MM.1S (cell line): Measurements from ENCODE around the gene HIBCH.

Experiments used
- EZH2 ChIP-seq: fragments of 300-600 bp; sonication (generic); optimal IDR thresholded peaks from 2 replicates; pipeline ENCODE3; 2017; ENCODE audit warnings: low read depth, mild to moderate bottlenecking, antibody characterized with exemption, low read length, mixed read lengths
- TF ChIP-seq, protein P1 (sequence below): fragments of 300-600 bp; sonication (generic); IDR thresholded peaks from 2 replicates; pipeline ENCODE4 v1.5.1; 2016; ENCODE audit warnings: antibody characterized with exemption, low read length, mixed read lengths

DNA sequence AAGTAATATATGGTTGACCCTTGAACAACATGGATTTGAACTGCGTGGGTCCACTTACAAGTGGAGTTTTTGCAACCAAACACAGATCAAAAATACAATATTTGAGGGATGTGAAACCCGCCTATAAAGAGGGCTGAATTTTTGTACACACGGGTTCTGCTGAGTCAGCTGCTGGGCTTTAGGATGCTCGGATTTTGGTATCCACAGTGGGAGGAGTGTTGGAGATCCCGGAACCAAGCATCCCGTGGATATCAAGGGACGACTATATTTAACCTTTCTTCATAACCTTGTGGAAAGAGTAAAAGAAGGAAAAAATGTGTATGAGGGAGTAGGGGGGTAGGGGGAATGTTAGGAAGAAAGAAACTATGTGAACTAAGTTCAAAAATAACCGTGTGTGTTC, 13.8 kb upstream of the HIBCH start:
- TF ChIP-seq, protein P1, sequence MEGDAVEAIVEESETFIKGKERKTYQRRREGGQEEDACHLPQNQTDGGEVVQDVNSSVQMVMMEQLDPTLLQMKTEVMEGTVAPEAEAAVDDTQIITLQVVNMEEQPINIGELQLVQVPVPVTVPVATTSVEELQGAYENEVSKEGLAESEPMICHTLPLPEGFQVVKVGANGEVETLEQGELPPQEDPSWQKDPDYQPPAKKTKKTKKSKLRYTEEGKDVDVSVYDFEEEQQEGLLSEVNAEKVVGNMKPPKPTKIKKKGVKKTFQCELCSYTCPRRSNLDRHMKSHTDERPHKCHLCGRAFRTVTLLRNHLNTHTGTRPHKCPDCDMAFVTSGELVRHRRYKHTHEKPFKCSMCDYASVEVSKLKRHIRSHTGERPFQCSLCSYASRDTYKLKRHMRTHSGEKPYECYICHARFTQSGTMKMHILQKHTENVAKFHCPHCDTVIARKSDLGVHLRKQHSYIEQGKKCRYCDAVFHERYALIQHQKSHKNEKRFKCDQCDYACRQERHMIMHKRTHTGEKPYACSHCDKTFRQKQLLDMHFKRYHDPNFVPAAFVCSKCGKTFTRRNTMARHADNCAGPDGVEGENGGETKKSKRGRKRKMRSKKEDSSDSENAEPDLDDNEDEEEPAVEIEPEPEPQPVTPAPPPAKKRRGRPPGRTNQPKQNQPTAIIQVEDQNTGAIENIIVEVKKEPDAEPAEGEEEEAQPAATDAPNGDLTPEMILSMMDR: no peak
- TF ChIP-seq EZH2: no peak
